Bronchial epithelial cell (primary cell): ENCODE measurements around the gene ABCD3. TPM values are rescaled to one million over a fixed set of nuclear protein-coding genes. Genes with fewer than 3 reads are reported as not detected.

Experiments used
- DNase-seq: peaks from one replicate; pipeline ENCODE4 v3.0.0-alpha.2; 2010; ENCODE audit warnings: low read depth
- FAIRE-seq: peaks from 2 replicates; lab custom pipeline; 2011; peaks lifted over from hg19 to GRCh38; lab: Jason Lieb, UNC
- H3K27me3 ChIP-seq: 2 replicates; pipeline ENCODE4 v1.5.1; 2011; ENCODE audit warnings: low read length; ENCODE audit not compliant: control insufficient read depth, insufficient read depth
- H3K36me3 ChIP-seq: 2 replicates; pipeline ENCODE4 v1.5.1; 2011; ENCODE audit warnings: low read length; ENCODE audit not compliant: control insufficient read depth, insufficient read depth
- H3K4me3 ChIP-seq: 2 replicates; pipeline ENCODE4 v1.5.1; 2011; ENCODE audit warnings: mild to moderate bottlenecking, low read depth, low read length, control low read depth
- total RNA-seq: library from RNA; depleted of rRNA; stranded (reverse); fragments of >200 nt; gene quantifications from 2 replicates; pipeline ENCODE4 v1.2.1, GENCODE V29; 2014
- TF ChIP-seq, protein P1 (sequence below): IDR thresholded peaks from 2 replicates; pipeline ENCODE4 v1.5.1; 2011; ENCODE audit warnings: mild to moderate bottlenecking, moderate library complexity, low read length, control low read depth, inconsistent platforms; ENCODE audit not compliant: insufficient read depth, severe bottlenecking

ABCD3 gene
- total RNA-seq, 1 donor from 2014 or later, result 29.2 TPM

DNA sequence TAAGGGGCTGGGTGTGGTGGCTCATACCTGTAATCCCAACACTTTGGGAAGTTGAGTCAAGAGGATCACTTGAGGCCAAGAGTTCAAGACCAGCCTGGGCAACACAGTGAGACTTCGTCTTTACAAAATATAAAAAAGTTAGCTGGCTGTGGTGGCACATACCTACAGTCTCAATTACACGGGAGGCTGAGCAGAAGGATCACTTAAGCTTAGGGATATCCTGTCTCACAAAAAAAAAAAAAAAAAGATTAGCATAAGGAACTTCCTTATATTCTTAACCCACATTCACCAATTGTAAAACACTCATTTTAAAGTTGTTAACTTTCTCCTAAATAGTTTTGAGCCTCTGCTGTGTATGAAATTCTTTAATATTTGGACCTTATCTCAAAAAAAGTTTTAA is 53.1 kb downstream of the ABCD3 start:
- DNase-seq, result no peak
- TF ChIP-seq, protein P1, sequence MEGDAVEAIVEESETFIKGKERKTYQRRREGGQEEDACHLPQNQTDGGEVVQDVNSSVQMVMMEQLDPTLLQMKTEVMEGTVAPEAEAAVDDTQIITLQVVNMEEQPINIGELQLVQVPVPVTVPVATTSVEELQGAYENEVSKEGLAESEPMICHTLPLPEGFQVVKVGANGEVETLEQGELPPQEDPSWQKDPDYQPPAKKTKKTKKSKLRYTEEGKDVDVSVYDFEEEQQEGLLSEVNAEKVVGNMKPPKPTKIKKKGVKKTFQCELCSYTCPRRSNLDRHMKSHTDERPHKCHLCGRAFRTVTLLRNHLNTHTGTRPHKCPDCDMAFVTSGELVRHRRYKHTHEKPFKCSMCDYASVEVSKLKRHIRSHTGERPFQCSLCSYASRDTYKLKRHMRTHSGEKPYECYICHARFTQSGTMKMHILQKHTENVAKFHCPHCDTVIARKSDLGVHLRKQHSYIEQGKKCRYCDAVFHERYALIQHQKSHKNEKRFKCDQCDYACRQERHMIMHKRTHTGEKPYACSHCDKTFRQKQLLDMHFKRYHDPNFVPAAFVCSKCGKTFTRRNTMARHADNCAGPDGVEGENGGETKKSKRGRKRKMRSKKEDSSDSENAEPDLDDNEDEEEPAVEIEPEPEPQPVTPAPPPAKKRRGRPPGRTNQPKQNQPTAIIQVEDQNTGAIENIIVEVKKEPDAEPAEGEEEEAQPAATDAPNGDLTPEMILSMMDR, result no peak
- Histone ChIP-seq H3K27me3 (no peaks in the 10 kb centered on the region), H3K36me3 (no peaks in the 10 kb centered on the region), H3K4me3 (no peak overlapping the region)
- FAIRE-seq, result no peak

DNA sequence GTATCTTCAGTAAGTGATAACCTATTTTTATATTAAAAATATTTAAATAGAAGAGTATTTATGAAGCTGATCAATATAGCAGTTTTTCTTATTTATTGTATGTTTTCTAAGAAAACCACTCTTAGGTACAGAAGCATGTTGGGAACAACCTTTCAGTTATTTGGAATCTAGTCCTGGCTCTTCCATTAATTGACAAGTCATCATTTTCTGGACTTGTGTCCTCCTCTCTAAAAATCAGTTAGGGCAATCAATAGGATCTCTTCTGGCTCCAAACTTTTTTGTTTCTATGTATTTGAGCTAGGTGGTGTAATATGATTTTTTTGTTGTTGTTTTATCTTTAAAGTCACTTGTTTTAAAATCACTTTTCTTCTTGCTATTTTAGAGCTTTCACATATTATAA is 57.0 kb downstream of the ABCD3 start:
- FAIRE-seq, result no peak
- DNase-seq, result no peak
- TF ChIP-seq, protein P1, result no peak
- H3K27me3 ChIP-seq, result no peaks in the 10 kb centered on the region
- no peaks in the 10 kb centered on the region for H3K36me3 ChIP-seq
- H3K4me3 ChIP-seq, result no peak overlapping the region

DNA sequence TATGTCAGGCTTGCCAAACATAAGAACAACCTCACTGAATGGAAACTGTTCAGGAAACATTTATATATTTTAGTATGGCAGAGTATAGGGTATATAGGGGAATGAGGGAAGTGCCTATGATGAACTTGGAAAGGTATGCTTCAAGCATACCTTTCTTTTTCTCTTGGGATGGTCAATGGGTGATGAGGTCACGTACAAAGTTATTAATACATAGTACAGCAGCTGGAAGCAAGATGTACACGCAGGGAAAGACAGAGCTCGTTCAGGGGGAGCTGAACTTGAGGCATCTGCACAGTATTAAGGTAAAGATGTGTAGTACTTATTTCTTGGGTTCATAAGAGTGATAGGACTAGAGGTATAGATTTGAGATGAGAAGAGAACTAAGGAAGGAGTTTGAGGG is 61.5 kb downstream of the ABCD3 start:
- DNase-seq (no peak), FAIRE-seq (no peak)
- no peaks in the 10 kb centered on the region for H3K36me3 ChIP-seq
- H3K4me3 ChIP-seq, result no peak overlapping the region
- TF ChIP-seq, protein P1, result no peak
- H3K27me3 ChIP-seq, result no peaks in the 10 kb centered on the region

DNA sequence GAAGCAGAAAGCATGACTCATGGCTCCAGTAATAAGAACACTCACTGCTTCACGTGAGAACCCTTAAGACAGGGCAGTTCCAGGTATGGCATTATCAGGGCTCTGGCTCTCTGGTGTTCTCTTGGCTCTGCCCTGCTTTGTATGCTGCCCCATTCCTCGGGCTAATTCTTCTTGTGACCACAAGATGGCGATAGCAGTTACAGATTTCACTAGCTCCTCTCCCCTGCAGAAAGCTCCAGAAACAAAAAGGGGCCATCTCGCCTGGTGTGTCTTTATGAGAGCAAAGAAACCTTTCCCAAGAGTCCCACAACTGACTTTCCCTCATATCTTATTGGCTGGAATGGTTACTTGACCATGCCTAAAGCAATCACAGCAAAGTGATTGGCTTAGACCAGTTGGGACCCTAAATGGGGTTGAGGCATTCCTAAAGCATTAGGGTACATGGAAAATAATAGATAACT is 63.3 kb downstream of the ABCD3 start:
- no peak for FAIRE-seq

DNA sequence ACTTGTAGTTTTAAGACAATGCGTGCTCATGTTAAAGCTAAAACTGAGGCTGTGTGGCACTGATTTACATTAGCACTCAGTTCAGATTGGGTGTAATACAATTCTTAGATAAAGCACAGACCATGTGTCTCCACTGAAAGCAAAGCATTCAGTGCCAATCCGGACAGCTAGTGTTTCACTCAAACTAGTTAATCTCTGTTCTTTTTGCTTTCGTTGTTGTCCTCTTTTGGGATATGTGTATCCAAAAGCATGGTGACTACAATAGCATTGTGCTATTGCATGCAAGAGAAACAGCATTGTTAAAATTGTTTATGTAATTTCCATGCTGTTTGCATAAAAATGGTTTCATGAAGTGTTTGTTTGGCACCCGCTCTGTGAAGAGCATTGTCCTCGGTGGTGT is 68.8 kb downstream of the ABCD3 start:
- TF ChIP-seq, protein P1, result no peak
- Histone ChIP-seq H3K27me3 (no peaks in the 10 kb centered on the region), H3K4me3 (no peak overlapping the region), H3K36me3 (peaks cover 4% of the 10 kb centered on the region)
- FAIRE-seq, result no peak
- no peak for DNase-seq

More for the DNA sequence above, 63.3 kb downstream of the ABCD3 start:
- Histone ChIP-seq H3K36me3 (no peaks in the 10 kb centered on the region), H3K27me3 (no peaks in the 10 kb centered on the region), H3K4me3 (no peak overlapping the region)
- TF ChIP-seq, protein P1, result peak; percentile 77
- DNase-seq, result peak; percentile 90

DNA sequence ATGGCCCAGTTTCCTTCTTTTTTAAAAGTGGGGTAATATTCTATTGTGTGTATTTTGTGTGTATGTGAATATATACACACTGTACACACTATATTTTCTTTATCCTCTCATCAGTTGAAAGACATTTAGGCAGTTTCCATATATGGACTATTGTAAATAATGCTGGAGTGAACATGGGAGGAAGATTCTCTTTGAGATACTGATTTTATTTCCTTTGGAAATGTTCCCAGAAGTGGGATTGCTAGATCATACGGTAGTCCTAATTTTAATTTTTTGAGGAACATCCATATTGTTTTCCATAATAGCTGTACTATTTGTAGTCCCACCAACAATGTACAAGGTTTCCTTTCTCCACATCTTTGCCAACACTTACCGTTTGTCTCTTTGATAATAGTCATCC is 72.4 kb downstream of the ABCD3 start:
- TF ChIP-seq, protein P1, result no peak
- Histone ChIP-seq H3K4me3 (no peak overlapping the region), H3K27me3 (no peaks in the 10 kb centered on the region), H3K36me3 (peaks cover 4% of the 10 kb centered on the region)
- FAIRE-seq, result no peak
- DNase-seq, result no peak
